Fibroblast of the aortic adventitia (primary cell): ENCODE data around the gene TEAD2. TPM values are rescaled to one million over a fixed set of nuclear protein-coding genes. Genes with fewer than 3 reads are reported as not detected.
"Not testable (repeated sequence)": the region's sequence is repeated elsewhere in the genome, so short reads cannot be mapped to it uniquely, and the experiment has no call there.

ENCODE experiments used
- DNase-seq: peaks from one replicate; pipeline ENCODE4 v3.0.0-alpha.2; 2010; ENCODE audit warnings: low read depth
- H3K4me3 ChIP-seq: 2 replicates; pipeline ENCODE4 v1.5.1; 2011; ENCODE audit warnings: low read depth, mild to moderate bottlenecking, control low read depth, low read length, moderate library complexity
- CTCF ChIP-seq: IDR thresholded peaks from 2 replicates; pipeline ENCODE4 v1.5.1; 2011; ENCODE audit warnings: mild to moderate bottlenecking, low read length, control low read depth, inconsistent platforms; ENCODE audit not compliant: insufficient read depth
- total RNA-seq: library from RNA; depleted of rRNA; stranded (reverse); fragments of >200 nt; gene quantifications from 2 replicates; pipeline ENCODE4 v1.2.3, GENCODE V29; 2012; ENCODE audit warnings: low replicate concordance

TEAD2 gene
- total RNA-seq, 1 donor: 19.2 TPM

DNA sequence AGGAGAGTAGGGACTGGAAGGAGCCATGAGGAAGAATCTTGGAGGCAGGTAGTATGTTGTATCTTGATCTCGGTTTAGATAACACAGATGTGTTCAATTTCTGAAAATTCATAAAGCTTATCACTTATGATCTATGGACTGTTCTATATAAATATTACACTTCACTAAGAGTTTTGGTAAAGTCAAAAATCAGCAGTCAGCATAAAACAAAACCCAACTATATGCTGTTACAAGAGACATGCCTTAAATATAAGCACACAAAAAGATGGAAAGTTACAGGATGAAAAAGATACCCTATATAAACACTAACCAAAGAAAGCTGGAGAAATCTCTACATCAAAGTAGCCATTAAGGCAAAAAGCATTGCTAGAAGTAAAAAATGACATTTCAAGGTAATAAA is 21.4 kb upstream of the TEAD2 start:
- no peak for DNase-seq
- H3K4me3 ChIP-seq: no peak overlapping the region
- no peak for TF ChIP-seq CTCF

DNA sequence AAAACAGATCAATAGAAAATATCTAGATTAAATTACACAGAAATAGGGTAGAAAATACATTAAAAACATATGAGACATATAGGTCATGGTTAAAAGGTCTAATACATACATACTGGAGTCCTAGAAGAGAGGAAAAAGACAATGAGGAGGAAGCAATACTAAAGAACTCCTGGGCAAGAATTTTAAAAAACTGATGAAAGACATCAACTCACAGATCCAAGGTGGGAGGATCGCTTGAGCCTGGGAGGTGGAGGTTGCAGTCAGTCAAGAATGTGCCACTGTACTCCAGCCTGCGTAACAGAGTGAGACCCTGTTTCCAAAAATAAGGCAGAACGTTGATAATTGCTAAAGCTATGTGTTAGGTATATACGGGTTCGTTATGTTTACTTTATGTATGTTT is 20.4 kb upstream of the TEAD2 start:
- no peak for DNase-seq
- no peak overlapping the region for H3K4me3 ChIP-seq
- no peak for TF ChIP-seq CTCF

- no peak for TF ChIP-seq CTCF
- DNase-seq: no peak
- H3K4me3 ChIP-seq: no peak overlapping the region
Measured at GRCh38 chr19:49380391-49380790, 18.2 kb upstream of the TEAD2 start.

DNA sequence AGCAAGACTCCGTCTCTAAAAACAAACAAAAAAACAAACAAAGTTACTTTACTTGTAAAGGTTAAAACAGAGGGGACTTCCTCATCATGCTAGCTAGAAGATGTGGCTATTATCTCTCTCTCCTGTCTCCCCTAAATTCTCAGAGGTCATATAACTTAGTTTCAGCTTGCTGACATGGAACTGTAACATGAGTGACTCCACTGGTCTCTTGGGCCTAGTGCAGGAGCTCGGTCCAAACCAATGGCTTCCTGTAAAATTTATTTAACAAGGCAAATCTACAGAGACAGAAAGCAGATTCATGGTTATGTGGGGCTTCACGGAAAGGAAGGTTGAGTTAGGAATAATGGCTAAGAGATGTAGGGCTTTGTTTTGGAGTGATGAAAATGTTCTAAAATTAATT is 16.3 kb upstream of the TEAD2 start:
- H3K4me3 ChIP-seq: no peak overlapping the region
- no peak for DNase-seq
- no peak for TF ChIP-seq CTCF

DNA sequence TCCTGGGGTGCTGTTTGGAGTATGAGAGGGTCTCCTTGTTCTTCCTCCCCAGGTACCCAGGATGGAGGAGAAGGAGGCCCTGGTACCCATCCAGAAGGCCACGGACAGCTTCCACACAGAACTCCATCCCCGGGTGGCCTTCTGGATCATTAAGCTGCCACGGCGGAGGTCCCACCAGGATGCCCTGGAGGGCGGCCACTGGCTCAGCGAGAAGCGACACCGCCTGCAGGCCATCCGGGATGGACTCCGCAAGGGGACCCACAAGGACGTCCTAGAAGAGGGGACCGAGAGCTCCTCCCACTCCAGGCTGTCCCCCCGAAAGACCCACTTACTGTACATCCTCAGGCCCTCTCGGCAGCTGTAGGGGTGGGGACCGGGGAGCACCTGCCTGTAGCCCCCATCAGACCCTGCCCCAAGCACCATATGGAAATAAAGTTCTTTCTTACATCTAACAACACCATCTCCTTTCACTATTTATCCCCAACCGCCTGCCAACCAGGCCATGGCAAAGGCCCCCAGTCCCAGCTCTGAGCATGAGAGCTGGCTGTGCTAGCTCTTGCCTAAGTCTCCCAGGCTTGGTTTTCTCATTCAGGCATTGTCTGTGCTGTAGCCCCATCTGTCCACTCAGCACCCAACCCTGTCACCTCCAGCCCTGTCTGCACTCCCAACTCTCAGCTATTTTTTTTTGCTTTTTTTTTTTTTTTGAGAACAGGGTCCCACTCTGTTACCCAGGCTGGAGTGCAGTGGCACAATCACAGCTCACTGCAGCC is 12.6 kb upstream of the TEAD2 start:
- no peak for DNase-seq
- H3K4me3 ChIP-seq: no peak overlapping the region
- TF ChIP-seq CTCF: no peak

GRCh38 chr19:49373174-49373573 is 11.0 kb upstream of the TEAD2 start:
- H3K4me3 ChIP-seq, DNase-seq: not testable (repeated sequence)

DNA sequence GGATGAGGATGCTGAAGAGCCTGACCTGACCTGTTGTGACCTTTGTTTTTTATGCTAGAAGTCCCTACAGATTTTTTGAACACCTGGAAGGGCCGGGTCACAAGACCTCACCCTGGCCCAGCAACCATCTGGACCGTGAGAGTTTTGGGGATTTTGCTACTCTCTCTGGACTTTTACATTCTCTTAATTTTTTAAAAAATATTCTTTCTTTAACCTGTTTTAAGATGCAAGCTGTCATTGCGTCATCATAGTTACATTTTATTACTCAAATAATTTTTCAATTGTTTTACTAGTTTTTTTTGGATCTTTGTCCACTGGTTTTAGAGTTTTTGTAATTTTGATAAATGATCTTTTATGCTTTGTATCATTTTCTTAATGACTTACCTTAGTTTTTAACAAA is 9.0 kb upstream of the TEAD2 start:
- no peak for DNase-seq
- no peak overlapping the region for H3K4me3 ChIP-seq
- no peak for TF ChIP-seq CTCF
